Activated CD8-positive, alpha-beta memory T cell treated with anti-CD3 and anti-CD28 coated beads for 36 hours (primary cell): Measurements from ENCODE around the gene OTOG. TPM values are rescaled to one million over a fixed set of nuclear protein-coding genes. Genes with fewer than 3 reads are reported as not detected.
"Not testable (repeated sequence)": the region's sequence is repeated elsewhere in the genome, so short reads cannot be mapped to it uniquely, and the experiment has no call there.

ENCODE experiments used
- CTCF ChIA-PET: fragments of 350-600 bp; sonication (Branson Sonifier 250); formaldehyde crosslinking; loops from one replicate; lab custom pipeline; 2021; ENCODE audit warnings: antibody characterized with exemption; lab: Charles Lee
- POLR2A ChIA-PET: fragments of 350-600 bp; sonication (Branson Sonifier 250); formaldehyde crosslinking; loops from one replicate; lab custom pipeline; 2021; ENCODE audit warnings: antibody characterized with exemption; lab: Charles Lee
- total RNA-seq, 2 experiments: library from RNA; stranded (reverse); gene quantifications; one replicate each; pipeline ENCODE4 v1.2.3, GENCODE V29; 2021

OTOG gene
- total RNA-seq, 2 experiments from 2014 or later, result not detected

DNA sequence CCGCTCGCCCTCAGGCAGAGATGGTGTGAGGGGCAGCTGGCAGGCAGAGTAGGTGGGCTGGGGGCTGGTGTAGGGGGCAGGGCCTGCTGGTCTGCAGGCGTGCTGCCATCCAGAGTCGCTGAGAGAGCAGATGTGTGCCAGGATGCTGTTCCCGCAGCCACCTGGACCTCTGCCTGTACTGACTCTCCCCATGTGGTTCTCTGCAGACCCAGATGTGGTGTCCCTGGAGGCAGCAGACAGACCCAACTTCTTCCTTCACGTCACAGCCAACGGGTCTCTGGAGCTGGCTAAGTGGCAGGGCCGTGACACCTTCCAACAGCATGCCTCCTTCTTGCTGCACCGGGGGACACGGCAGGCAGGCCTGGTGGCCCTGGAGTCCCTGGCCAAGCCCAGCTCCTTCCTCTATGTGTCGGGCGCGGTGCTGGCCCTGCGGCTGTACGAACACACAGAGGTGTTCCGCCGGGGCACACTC lies 58.6 kb downstream of the OTOG start:
- CTCF ChIA-PET, result no interaction called here
- POLR2A ChIA-PET, result no interaction called here

DNA sequence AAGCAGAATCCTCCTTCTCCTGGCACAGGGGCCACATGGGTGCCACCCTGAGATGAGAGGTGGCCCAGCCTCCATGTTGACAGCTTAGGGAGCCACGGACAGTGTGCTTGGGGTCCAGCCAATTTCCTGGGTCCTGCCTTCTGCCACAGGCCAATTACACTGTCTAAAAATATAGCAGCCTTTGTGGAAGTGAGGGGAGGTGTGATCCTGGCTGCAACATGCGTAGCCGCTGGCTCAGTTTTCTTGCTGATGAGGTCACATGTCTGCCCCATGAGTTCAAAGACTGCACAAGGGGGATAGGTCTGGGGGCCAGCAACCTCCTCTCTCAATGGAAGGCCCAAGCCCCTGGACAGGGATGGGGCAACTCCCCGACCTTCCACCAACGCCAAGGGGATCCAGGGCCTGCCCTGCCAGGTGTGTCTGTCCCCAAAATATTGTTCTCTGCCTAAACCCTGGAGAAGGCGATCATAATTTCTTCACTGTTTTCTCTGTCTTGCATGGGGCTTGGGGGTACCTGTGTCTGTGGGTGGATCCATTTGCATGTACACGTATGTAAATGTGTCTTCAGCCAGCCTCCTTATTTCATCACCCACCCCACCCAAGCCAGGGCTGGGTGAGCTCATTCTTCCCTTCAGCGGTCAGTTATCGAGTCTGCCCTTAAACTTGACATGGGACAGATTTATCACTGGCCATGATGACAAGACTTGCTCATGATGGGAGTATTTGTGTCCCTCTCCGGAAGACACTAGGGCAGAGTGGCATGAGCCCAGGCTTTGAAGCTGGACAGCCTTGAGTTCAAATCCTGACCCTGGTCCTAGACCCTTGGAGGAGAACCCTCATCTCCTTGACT lies 59.4 kb downstream of the OTOG start:
- POLR2A ChIA-PET, result no interaction called here
- CTCF ChIA-PET, result no interaction called here

- ChIA-PET POLR2A (no interaction called here), CTCF (no interaction called here)
Measured at GRCh38 chr11:17607083-17607429, 60.0 kb downstream of the OTOG start.

- POLR2A ChIA-PET, result no interaction called here
- CTCF ChIA-PET, result no interaction called here
Measured at GRCh38 chr11:17607591-17608570, 60.8 kb downstream of the OTOG start.

DNA sequence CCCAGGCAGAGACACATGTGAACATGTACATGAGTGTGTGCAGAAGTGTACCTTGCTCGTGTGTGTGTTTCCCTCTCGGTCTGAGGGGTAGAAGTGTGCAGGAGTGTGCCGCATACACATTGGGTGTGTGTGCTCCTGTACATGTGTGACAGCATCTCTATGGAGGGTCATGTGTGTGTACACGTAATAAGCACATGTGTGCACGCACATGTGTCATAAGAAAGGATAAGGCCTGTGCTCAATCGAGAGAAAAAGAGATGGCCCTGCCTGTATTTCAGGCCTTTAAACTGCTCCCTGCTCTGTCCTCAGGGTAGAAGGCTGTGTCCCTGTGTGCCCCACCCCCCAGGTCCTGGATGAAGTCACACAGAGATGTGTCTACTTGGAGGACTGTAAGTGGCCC lies 61.8 kb downstream of the OTOG start:
- ChIA-PET CTCF (no interaction called here), POLR2A (no interaction called here)

DNA sequence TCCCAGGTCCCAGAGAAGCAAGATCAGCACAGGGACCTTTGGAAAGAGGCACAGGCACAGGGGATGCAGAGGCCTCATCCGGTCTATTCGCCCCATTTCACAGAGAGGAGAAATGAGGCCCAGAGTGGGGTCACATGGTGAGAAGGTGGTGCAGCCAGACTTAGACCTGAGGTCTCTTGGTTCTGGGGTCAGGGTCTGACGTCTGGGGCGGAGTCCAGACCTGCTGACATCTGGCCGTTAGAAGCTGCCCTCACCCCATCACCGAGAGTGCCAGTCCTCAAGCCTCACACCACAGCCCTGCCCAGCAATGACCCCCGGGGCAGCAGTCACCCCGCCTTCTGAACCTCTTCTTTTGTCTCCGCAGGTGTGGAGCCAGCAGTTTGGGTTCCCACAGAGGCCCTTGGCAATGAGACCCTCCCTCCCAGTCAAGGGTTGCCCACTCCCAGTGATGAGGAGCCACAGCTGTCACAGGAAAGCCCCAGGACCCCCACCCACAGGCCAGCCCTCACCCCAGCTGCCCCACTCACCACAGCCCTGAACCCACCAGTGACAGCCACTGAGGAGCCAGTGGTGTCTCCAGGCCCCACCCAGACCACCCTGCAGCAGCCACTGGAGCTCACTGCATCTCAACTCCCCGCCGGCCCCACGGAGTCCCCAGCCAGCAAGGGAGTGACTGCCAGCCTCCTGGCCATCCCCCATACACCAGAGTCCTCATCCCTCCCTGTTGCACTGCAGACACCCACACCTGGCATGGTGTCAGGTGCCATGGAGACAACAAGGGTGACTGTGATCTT lies 62.4 kb downstream of the OTOG start:
- ChIA-PET CTCF (no interaction called here), POLR2A (no interaction called here)

DNA sequence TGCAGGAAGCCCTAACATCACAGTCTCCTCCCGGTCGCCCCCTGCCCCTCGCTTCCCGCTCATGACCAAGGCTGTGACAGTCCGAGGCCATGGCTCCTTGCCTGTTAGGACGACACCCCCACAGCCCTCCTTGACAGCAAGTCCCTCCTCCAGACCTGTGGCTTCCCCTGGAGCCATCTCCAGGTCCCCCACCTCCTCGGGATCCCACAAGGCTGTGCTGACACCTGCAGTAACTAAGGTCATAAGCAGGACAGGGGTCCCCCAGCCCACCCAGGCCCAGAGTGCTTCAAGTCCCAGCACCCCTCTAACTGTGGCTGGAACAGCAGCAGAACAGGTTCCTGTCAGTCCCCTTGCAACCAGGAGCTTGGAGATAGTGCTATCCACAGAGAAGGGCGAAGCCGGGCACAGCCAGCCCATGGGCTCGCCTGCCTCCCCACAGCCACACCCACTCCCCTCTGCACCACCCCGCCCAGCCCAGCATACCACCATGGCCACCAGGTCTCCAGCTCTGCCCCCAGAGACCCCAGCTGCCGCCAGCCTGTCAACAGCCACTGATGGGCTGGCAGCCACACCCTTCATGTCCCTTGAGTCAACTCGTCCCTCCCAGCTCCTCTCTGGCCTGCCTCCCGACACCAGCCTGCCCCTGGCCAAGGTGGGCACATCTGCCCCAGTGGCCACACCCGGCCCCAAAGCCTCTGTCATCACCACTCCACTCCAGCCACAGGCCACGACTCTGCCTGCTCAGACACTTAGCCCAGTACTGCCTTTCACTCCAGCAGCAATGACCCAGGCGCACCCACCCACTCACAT lies 63.2 kb downstream of the OTOG start:
- POLR2A ChIA-PET, result no interaction called here
- CTCF ChIA-PET, result no interaction called here

- CTCF ChIA-PET, result no interaction called here
- POLR2A ChIA-PET, result no interaction called here
Measured at GRCh38 chr11:17611049-17611448, 64.0 kb downstream of the OTOG start.

- ChIA-PET POLR2A (no interaction called here), CTCF (no interaction called here)
Measured at GRCh38 chr11:17611503-17612220, 64.6 kb downstream of the OTOG start.

DNA sequence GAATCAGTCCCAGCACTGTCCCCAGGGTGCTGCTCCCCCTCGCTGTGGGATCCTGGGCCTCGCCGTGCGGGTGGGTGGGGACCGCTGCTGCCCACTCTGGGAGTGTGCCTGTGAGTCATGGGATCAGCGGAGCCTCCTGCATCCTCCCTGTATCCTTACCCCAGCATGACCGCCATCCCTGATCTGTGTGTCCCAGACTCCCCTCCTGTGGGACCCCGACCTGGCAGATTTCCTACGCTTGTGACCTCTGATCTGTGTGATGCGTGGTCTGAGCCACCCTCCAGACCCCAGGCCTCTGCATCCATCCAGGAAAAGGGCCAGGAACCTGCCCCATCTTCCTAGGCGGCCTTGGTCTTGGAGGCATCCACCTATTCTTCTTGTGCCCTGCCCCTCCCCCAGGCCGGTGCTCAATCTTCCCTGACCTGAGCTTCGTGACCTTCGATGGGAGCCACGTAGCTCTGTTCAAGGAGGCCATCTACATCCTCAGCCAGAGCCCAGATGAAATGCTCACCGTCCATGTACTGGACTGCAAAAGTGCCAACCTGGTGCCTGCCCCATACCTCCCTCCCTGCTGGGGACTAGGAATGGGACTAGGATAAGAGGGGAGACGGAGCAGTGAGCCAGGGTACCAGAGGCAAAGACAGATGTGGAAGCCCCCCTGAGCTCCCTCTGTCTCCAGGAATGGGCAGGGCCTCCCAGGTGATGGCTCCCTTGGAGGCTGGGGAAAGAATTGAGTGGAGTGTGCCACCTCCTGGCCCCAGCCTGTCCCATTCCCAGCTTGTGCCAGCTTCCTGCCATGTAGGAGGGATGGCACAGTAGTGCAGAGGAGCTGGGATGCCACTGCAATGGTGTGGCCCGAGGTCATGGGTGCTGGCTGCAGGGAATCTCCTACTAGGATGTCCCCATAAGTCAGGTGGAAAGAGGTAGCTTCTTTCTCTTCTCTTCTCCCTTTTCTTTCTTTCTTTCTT lies 65.4 kb downstream of the OTOG start:
- ChIA-PET CTCF (no interaction called here), POLR2A (no interaction called here)

- CTCF ChIA-PET, result interaction anchor here (0.6 kb wide), 1 partner anchor 1668 kb away, joined by 5 read pairs; no protein-coding TSS in a partner anchor
Measured at GRCh38 chr11:17613428-17613962, 66.4 kb downstream of the OTOG start.

DNA sequence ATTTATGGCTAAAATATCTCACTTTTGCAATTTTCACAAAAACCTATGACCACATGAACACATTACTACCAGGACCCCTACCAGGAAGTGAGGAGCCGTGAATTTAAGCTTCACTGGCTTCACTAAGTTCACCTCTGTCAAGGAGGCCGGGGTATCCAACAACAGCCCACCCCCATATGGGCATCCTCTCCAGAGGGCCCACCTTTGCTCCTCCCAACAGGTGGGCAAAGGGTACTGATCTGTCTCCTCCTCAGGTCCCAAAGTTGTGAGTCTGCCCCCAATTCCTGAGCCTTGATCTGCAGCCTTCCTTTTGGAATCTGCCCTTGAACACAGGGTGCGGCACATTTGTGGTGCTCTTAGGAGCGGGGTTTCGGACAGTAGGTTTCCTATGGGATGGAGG lies 66.9 kb downstream of the OTOG start:
- ChIA-PET POLR2A (no interaction called here), CTCF (interaction anchor here (0.6 kb wide), 1 partner anchor 1667 kb away, joined by 5 read pairs; no protein-coding TSS in a partner anchor)

More at GRCh38 chr11:17613428-17613962, 66.4 kb downstream of the OTOG start:
- POLR2A ChIA-PET, result no interaction called here

GRCh38 chr11:17622711-17623110 lies 75.7 kb downstream of the OTOG start:
- CTCF ChIA-PET, POLR2A ChIA-PET: not testable (repeated sequence)

DNA sequence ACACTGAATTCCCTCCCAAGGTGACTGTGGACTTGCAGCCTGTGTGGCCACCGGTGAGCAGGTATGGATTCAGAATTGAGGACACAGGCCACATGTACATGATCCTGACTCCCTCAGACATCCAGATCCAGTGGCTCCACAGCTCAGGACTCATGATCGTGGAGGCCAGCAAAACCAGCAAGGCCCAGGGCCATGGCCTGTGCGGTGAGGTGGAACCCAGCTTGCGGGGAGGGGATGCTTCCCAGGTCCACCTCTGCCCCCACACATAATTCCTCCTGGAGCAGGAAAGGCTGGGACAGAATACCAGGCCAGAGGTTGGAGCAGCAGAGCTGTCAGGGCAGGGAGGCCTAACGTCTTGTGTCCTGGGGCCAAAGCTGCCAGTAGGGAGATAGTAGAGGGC lies 82.1 kb downstream of the OTOG start:
- ChIA-PET CTCF (no interaction called here), POLR2A (no interaction called here)

GRCh38 chr11:17630936-17631335 lies 83.9 kb downstream of the OTOG start:
- ChIA-PET CTCF (no interaction called here), POLR2A (no interaction called here)

DNA sequence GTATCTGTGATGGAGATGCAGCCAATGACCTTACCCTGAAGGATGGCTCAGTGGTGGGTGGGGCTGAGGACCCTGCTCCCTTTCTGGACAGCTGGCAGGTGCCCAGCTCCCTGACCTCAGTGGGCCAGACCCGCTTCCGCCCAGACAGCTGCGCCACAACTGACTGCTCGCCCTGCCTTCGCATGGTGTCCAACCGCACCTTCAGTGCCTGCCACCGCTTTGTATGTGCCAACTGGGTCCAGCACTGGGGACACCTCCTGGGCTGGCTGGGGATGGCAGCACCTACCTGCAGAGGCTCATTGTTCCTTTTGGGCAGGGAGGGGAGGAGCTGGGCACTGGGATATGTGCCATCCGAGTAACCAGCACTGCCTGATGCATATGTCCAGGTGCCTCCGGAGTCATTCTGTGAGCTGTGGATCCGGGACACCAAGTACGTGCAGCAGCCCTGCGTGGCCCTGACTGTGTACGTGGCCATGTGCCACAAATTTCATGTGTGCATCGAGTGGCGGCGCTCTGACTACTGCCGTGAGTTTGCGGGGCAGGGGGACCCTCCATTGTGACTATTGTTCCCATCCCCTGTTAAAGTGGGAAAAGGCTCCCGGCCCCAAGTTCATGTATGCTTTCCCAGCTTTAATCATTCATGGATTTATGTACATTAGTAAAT lies 84.8 kb downstream of the OTOG start:
- ChIA-PET POLR2A (no interaction called here), CTCF (no interaction called here)
